CD14-positive monocyte (primary cell): Measurements from ENCODE around the gene SYCE1. TPM values are rescaled to one million over a fixed set of nuclear protein-coding genes. Genes with fewer than 3 reads are reported as not detected.
"Not testable (repeated sequence)": the region's sequence is repeated elsewhere in the genome, so short reads cannot be mapped to it uniquely, and the experiment has no call there.

Experiments
- DNase-seq, 3 donors: peaks; one replicate each; pipeline ENCODE4 v3.0.0-alpha.2; 2011 to 2022
- H2AFZ ChIP-seq: 2 replicates; pipeline ENCODE4 v1.6.0; 2012; ENCODE audit warnings: mild to moderate bottlenecking, low read depth, low read length, inconsistent platforms; ENCODE audit not compliant: insufficient read depth, poor library complexity, severe bottlenecking
- H3K27ac ChIP-seq, 2 donors: 1 replicate in 1 of 2; 2 replicates in 1 of 2; pipeline ENCODE4 v1.5.1; 2012 to 2013; ENCODE audit warnings: low read length in 2 of 2, control low read depth in 1 of 2, inconsistent platforms in 1 of 2, low read depth in 1 of 2, mild to moderate bottlenecking in 1 of 2
- H3K27me3 ChIP-seq, 2 donors: one replicate each; pipeline versions ENCODE4 v1.6.0 to v1.6.1; 2011 to 2013; ENCODE audit warnings: low read length in 2 of 2; ENCODE audit not compliant: control insufficient read depth in 2 of 2, insufficient read depth in 2 of 2
- H3K36me3 ChIP-seq, 2 donors: replicated peaks in 1 of 2; 1 replicate in 1 of 2; 2 replicates in 1 of 2; pipeline versions ENCODE4 v1.5.1 to v1.6.1; 2012 to 2013; ENCODE audit warnings: low read length in 2 of 2, control low read depth in 1 of 2, inconsistent platforms in 1 of 2, mild to moderate bottlenecking in 1 of 2; ENCODE audit not compliant: insufficient read depth in 2 of 2, control insufficient read depth in 1 of 2
- H3K4me1 ChIP-seq, 2 donors: 1 replicate in 1 of 2; 2 replicates in 1 of 2; pipeline versions ENCODE4 v1.5.1 to v1.6.1; 2012 to 2013; ENCODE audit warnings: low read length in 2 of 2, control low read depth in 1 of 2, inconsistent platforms in 1 of 2, mild to moderate bottlenecking in 1 of 2, moderate library complexity in 1 of 2; ENCODE audit not compliant: insufficient read depth in 2 of 2, control insufficient read depth in 1 of 2
- H3K4me2 ChIP-seq: replicated peaks from 2 replicates; pipeline ENCODE3; 2012; ENCODE audit warnings: low read length, moderate library complexity, mild to moderate bottlenecking; ENCODE audit not compliant: poor library complexity, severe bottlenecking; ENCODE audit errors: extremely low read depth
- H3K4me3 ChIP-seq, 3 experiments: fragments of 200-600 bp in 1 of 3; sonication (generic) in 1 of 3; replicated peaks in 1 of 3; 1 replicate in 2 of 3; 2 replicates in 1 of 3; pipeline ENCODE4 v1.5.1; 2011 to 2013; ENCODE audit warnings: low read length in 3 of 3, mild to moderate bottlenecking in 3 of 3, control low read depth in 2 of 3, low read depth in 2 of 3, inconsistent platforms in 1 of 3, moderate library complexity in 1 of 3
- H3K79me2 ChIP-seq: 2 replicates; pipeline ENCODE4 v1.6.0; 2012; ENCODE audit warnings: mild to moderate bottlenecking, control low read depth, inconsistent platforms, low read length, moderate library complexity; ENCODE audit not compliant: insufficient read depth
- H3K9ac ChIP-seq: 2 replicates; pipeline ENCODE4 v1.6.0; 2017; ENCODE audit warnings: low read length, mild to moderate bottlenecking; ENCODE audit not compliant: insufficient read depth, poor library complexity, severe bottlenecking
- H3K9me3 ChIP-seq, 2 donors: replicated peaks in 1 of 2; 1 replicate in 1 of 2; 2 replicates in 1 of 2; pipeline versions ENCODE4 v1.5.1 to v1.6.1; 2012 to 2013; ENCODE audit warnings: low read length in 2 of 2, control low read depth in 1 of 2; ENCODE audit not compliant: control insufficient read depth in 1 of 2, insufficient read depth in 1 of 2
- H4K20me1 ChIP-seq: 2 replicates; pipeline ENCODE4 v1.6.0; 2012; ENCODE audit warnings: mild to moderate bottlenecking, low read length, control low read depth, moderate library complexity; ENCODE audit not compliant: insufficient read depth
- H3K27ac Mint-ChIP-seq, 7 donors: one replicate each; pipeline ENCODE4 v1.8.0; 2020; ENCODE audit warnings: mild to moderate bottlenecking in 7 of 7, mixed read lengths in 7 of 7, moderate library complexity in 6 of 7, inconsistent platforms in 2 of 7
- H3K27me3 Mint-ChIP-seq, 3 donors: one replicate each; pipeline ENCODE4 v1.8.0; 2021 to 2022; ENCODE audit warnings: low read depth in 3 of 3, mild to moderate bottlenecking in 3 of 3, mixed read lengths in 3 of 3, moderate library complexity in 3 of 3, inconsistent platforms in 1 of 3
- H3K36me3 Mint-ChIP-seq, 2 donors: one replicate each; pipeline ENCODE4 v1.8.0; 2020; ENCODE audit warnings: mixed read lengths in 2 of 2, inconsistent platforms in 1 of 2, mild to moderate bottlenecking in 1 of 2
- H3K4me1 Mint-ChIP-seq: one replicate; pipeline ENCODE4 v1.8.0; 2020; ENCODE audit warnings: mild to moderate bottlenecking, mixed read lengths
- H3K4me3 Mint-ChIP-seq, 2 donors: one replicate each; pipeline ENCODE4 v1.8.0; 2020; ENCODE audit warnings: mild to moderate bottlenecking in 2 of 2, mixed read lengths in 2 of 2, moderate library complexity in 1 of 2
- H3K9me3 Mint-ChIP-seq, 7 donors: one replicate each; pipeline ENCODE4 v1.8.0; 2020 to 2022; ENCODE audit warnings: mixed read lengths in 7 of 7, mild to moderate bottlenecking in 6 of 7, moderate library complexity in 6 of 7, inconsistent platforms in 2 of 7
- WGBS: methylation state at CpG from one replicate; pipeline ENCODE4 v1.1.5; 2013; ENCODE audit warnings: missing lambda C conversion rate; ENCODE audit not compliant: insufficient coverage; 5-methylcytosine and 5-hydroxymethylcytosine counted together
- intact Hi-C, 2 donors: fragments of 100-400 bp; cut with micrococcal nuclease; formaldehyde crosslinking; loops; one replicate each; pipeline versions ENCODE4 v1.15.0 to v1.15.1; 2023
- polyA plus RNA-seq, 3 donors: library from polyadenylated mRNA; depleted of rRNA in 1 of 3; unstranded in 2 of 3; stranded (reverse) in 1 of 3; fragments of 300-500 nt in 2 of 3; fragments of >200 nt in 1 of 3; fragmentation: Illumina TruSeq in 2 of 3; gene quantifications; 1 replicate in 2 of 3; 2 replicates in 1 of 3; pipeline ENCODE4 v1.2.3, GENCODE V29; 2012 to 2021
- TF ChIP-seq, protein P1 (sequence below): fragments of 200-600 bp; IDR thresholded peaks from one replicate; pipeline ENCODE4 v1.8.0; 2022; ENCODE audit warnings: antibody characterized with exemption, mild to moderate bottlenecking

SYCE1 gene
- polyA plus RNA-seq, 3 donors: 0.12 TPM; not detected in 2

DNA sequence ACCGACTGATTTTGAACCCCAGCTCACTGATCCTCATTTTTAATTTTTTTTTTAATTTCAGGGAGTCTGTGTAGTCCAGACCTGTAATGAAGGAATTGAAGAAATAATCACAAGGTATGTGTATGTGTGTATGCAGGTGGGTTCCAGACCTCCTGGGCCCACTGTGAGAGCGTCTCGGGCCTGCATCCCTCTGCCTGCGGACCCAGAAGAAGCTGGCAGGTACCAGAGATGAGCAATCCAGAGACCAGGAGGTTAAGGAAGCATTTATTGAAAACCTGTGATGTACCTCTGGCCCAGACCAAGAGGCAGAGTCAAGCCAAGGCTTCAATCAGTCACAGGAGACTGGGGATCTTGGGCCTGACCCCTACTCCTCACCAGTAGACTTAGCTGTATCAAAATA is 10.8 kb downstream of the SYCE1 start:
- intact Hi-C loops: no loop called here
- Histone ChIP-seq H3K4me1 (no peaks in the 10 kb centered on the region), H3K27me3 (no peaks in the 10 kb centered on the region), H3K36me3 (no peaks in the 10 kb centered on the region), H4K20me1 (no peaks in the 10 kb centered on the region), H3K27ac (no peak overlapping the region), H3K4me2 (no peak overlapping the region), H3K4me3 (no peak overlapping the region), H3K9ac (no peak overlapping the region), H3K9me3 (no peaks in the 10 kb centered on the region), H2AFZ (no peak overlapping the region), H3K79me2 (no peaks in the 10 kb centered on the region)
- H3K4me3 Mint-ChIP-seq: no peak overlapping the region
- H3K27me3 Mint-ChIP-seq: peaks cover 5 to 11% (median 11%) of the 10 kb centered on the region in 3 donors
- no peak for DNase-seq
- TF ChIP-seq, protein P1, sequence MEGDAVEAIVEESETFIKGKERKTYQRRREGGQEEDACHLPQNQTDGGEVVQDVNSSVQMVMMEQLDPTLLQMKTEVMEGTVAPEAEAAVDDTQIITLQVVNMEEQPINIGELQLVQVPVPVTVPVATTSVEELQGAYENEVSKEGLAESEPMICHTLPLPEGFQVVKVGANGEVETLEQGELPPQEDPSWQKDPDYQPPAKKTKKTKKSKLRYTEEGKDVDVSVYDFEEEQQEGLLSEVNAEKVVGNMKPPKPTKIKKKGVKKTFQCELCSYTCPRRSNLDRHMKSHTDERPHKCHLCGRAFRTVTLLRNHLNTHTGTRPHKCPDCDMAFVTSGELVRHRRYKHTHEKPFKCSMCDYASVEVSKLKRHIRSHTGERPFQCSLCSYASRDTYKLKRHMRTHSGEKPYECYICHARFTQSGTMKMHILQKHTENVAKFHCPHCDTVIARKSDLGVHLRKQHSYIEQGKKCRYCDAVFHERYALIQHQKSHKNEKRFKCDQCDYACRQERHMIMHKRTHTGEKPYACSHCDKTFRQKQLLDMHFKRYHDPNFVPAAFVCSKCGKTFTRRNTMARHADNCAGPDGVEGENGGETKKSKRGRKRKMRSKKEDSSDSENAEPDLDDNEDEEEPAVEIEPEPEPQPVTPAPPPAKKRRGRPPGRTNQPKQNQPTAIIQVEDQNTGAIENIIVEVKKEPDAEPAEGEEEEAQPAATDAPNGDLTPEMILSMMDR: no peak
- H3K4me1 Mint-ChIP-seq: no peaks in the 10 kb centered on the region
- no peaks in the 10 kb centered on the region for H3K36me3 Mint-ChIP-seq
- 88% methylated on average over 3 of the region's 4 CpGs for WGBS
- H3K27ac Mint-ChIP-seq: no peak overlapping the region
- H3K9me3 Mint-ChIP-seq: peaks cover 0 to 3% (median 0%) of the 10 kb centered on the region in 7 donors

DNA sequence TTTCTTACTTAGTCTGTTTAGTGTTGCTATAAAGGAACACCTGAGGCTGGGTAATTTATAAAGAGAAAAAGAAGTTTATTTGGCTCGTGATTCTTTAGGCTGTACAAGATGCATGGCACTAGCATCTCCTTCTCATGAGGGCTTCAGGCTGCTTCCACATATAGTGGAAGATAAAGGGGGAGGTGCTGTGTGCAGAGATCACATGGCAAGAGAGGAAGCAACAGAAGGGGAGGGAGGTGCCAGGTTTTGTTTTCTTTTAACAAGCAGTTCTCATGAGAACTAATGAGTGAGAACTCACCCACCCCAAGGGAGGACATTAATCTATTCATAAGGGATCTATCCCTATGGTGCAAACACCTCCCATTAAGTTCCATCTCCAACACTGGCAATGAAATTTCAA is 20.9 kb downstream of the SYCE1 start:
- Histone ChIP-seq H3K9ac (no peak overlapping the region), H4K20me1 (no peaks in the 10 kb centered on the region), H3K36me3 (no peaks in the 10 kb centered on the region), H3K4me1 (no peaks in the 10 kb centered on the region), H3K27ac (no peak overlapping the region), H3K79me2 (no peaks in the 10 kb centered on the region), H3K4me3 (no peak overlapping the region), H3K9me3 (peaks cover 7 to 9% of the 10 kb centered on the region in 2 donors), H3K4me2 (no peak overlapping the region), H2AFZ (no peak overlapping the region), H3K27me3 (no peaks in the 10 kb centered on the region)
- intact Hi-C loops: no loop called here
- Mint-ChIP-seq H3K4me1 (peaks cover 3% of the 10 kb centered on the region), H3K27me3 (peaks cover 5 to 15% (median 15%) of the 10 kb centered on the region in 3 donors), H3K36me3 (no peaks in the 10 kb centered on the region), H3K4me3 (no peak overlapping the region), H3K9me3 (peaks cover 12 to 27% (median 18%) of the 10 kb centered on the region in 7 donors), H3K27ac (no peak overlapping the region)
- TF ChIP-seq, protein P1: no peak
- no peak for DNase-seq
- WGBS: 55% methylated on average over 1 of the region's 1 CpG

DNA sequence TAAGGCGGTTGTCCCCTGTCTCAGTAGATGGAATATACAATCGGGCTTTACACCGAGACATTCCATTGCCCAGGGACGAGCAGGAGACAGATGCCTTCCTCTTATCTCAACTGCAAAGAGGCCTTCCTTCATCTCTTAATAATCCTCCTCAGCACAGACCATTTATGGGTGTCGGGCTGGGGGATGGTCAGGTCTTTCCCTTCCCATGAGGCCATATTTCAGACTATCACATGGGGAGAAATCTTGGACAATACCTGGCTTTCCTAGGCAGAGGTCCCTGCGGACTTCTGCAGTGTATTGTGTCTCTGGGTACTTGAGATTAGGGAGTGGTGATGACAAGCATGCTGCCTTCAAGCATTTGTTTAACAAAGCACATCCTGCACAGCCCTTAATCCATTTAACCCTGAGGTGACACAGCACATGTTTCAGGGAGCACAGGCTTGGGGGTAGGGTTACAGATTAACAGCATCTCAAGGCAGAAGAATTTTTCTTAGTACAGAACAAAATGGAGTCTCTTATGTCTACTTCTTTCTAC is 23.9 kb downstream of the SYCE1 start:
- intact Hi-C loops, H3K36me3 Mint-ChIP-seq, H3K9me3 ChIP-seq, H3K27ac ChIP-seq, H3K4me1 Mint-ChIP-seq, H3K9me3 Mint-ChIP-seq, H3K27ac Mint-ChIP-seq, DNase-seq, H3K4me3 ChIP-seq, H3K27me3 Mint-ChIP-seq, H2AFZ ChIP-seq, H3K4me1 ChIP-seq, H3K9ac ChIP-seq, H3K4me2 ChIP-seq, H3K79me2 ChIP-seq, H4K20me1 ChIP-seq, H3K36me3 ChIP-seq, H3K27me3 ChIP-seq, H3K4me3 Mint-ChIP-seq: not testable (repeated sequence)
- WGBS: no CpG with 5 or more reads among the region's 6 CpGs
